ENCODE results near the gene UBR7.
"Not testable (repeated sequence)": the region's sequence is repeated elsewhere in the genome, so short reads cannot be mapped to it uniquely, and the experiment has no call there.

UBR7 gene

DNA sequence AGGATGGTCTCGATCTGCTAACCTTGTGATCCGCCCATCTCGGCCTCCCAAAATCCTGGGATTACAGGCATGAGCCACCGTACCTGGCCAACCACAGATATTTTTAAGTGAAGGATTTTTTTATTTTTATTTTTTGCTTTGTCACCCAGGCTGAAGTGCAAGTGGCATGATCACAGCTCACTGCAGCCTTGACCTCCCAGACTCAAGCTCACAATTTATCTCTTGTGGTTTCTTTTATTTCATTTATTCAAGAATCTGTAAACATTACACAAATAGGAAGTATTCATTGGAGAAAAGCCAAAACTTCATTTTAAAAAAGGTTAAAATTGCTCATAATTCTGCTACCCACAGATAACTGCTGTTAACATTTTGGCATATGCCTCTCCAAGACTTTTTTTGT is 35.7 kb upstream of the UBR7 start:
- in situ Hi-C loops (cut with MboI; ENCODE audit: low sequenced_read_pairs, unreplicated experiment) = no loop called here
- no peak for DNase-seq (ENCODE audit: low spot score)
- TF ChIP-seq, protein P1, sequence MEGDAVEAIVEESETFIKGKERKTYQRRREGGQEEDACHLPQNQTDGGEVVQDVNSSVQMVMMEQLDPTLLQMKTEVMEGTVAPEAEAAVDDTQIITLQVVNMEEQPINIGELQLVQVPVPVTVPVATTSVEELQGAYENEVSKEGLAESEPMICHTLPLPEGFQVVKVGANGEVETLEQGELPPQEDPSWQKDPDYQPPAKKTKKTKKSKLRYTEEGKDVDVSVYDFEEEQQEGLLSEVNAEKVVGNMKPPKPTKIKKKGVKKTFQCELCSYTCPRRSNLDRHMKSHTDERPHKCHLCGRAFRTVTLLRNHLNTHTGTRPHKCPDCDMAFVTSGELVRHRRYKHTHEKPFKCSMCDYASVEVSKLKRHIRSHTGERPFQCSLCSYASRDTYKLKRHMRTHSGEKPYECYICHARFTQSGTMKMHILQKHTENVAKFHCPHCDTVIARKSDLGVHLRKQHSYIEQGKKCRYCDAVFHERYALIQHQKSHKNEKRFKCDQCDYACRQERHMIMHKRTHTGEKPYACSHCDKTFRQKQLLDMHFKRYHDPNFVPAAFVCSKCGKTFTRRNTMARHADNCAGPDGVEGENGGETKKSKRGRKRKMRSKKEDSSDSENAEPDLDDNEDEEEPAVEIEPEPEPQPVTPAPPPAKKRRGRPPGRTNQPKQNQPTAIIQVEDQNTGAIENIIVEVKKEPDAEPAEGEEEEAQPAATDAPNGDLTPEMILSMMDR (IDR thresholded peaks at IDR 0.05; ENCODE audit: borderline replicate concordance, control extremely low read depth, extremely low read depth, insufficient read depth, missing control alignments) = no peak

DNA sequence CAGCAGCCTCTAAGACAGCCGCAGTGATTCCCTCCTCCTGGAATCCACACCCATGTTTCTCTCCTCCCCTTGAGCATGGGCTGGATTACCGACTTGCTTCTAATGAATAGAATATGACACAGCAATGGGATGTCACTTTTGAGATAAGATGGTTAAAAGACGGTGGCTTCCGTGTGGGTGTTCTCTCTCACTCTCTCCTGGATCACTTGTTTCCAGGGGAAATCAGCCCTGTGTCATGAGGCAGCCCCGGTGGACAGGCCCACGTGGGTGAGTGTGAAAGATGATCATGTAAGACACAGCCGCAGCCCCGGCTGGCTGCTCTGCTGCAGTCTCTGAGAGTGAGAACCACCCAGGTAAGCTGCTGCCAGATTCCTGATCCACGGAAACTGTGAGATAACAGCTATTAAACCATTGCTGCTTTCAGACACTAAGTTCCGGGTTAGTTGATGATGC is 33.1 kb upstream of the UBR7 start:
- in situ Hi-C loops (cut with MboI; ENCODE audit: low sequenced_read_pairs, unreplicated experiment) = no loop called here
- TF ChIP-seq, protein P1 (IDR thresholded peaks at IDR 0.05; ENCODE audit: borderline replicate concordance, control extremely low read depth, extremely low read depth, insufficient read depth, missing control alignments) = no peak
- no peak for DNase-seq (ENCODE audit: low spot score)

DNA sequence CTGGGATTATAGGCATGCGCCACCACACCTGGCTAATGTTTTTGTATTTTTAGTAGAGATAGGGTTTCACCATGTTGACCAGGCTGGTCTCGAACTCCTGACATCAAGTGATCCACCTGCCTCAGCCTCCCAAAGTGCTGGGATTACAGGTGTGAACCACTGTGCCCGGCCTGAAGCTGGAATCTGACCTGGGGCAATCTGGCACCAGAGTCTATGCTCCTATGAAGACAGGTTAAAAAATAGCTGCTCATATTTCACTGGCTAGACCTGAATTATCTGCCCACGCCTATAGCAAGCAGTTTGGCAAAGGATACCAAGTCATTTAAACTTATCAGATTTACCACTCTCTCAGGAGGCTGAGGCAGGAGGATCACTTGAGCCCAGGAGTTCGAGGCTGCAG is 32.3 kb upstream of the UBR7 start:
- in situ Hi-C loops (cut with MboI; ENCODE audit: low sequenced_read_pairs, unreplicated experiment) = not testable (repeated sequence)

DNA sequence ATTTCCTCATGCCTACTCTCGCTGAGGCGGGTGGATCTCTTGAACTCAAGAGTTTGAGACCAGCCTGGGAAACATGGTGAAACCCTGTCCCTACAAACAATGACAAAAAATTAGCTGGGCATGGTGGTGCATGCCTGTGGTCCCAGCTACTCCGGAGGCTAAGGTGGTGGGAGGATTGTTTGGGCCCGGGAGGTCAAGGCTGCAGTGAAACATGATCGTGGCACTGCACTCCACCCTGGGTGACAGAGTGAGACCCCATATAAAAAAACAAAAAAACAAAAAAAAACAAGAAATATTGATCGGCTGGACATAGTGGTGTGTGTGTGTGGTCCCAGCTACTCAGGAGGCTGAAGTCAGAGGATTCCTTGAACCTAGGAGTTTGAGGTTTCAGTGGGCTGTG is 31.6 kb upstream of the UBR7 start:
- TF ChIP-seq, protein P1 (IDR thresholded peaks at IDR 0.05; ENCODE audit: borderline replicate concordance, control extremely low read depth, extremely low read depth, insufficient read depth, missing control alignments) = no peak
- no peak for DNase-seq (ENCODE audit: low spot score)
- in situ Hi-C loops (cut with MboI; ENCODE audit: low sequenced_read_pairs, unreplicated experiment) = no loop called here

More for the DNA sequence above, 32.3 kb upstream of the UBR7 start:
- DNase-seq (ENCODE audit: low spot score) = not testable (repeated sequence)

DNA sequence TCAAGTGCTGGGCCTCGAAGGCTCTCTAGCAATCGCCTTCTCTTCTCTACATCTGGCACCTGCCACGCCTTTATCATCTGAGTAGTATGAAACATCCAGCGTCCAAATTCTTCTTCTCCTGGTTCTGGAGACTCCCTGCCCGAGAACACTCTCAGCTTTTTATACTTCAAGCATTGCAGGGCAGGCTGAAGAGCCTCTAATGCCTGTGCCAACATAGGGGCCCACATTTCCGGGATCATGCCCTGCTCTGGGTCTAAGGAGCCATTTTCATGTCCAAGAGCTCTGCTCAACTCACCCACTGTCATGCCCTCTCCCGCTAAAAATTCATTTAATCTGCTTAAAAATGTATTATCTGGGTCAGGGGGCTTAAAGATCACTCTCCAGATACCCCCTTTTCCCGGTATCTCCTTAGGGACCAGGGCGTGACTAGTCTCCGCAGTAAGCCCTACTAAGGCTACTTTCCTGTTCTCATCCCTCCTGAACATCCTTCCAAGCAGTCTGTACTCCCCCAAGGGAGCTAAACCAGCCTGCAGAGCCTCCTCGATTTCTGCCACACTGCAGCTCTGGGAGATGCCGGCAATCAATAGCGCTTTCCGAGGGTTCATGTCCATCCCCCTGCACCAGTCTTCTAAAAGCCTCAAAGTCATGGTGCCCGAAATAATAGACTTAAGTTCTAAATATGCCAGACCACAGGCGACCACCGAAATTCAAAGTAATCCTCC is 23.3 kb upstream of the UBR7 start:
- in situ Hi-C loops (cut with MboI; ENCODE audit: low sequenced_read_pairs, unreplicated experiment) = no loop called here
- DNase-seq (ENCODE audit: low spot score) = no peak
- TF ChIP-seq, protein P1 (IDR thresholded peaks at IDR 0.05; ENCODE audit: borderline replicate concordance, control extremely low read depth, extremely low read depth, insufficient read depth, missing control alignments) = no peak

DNA sequence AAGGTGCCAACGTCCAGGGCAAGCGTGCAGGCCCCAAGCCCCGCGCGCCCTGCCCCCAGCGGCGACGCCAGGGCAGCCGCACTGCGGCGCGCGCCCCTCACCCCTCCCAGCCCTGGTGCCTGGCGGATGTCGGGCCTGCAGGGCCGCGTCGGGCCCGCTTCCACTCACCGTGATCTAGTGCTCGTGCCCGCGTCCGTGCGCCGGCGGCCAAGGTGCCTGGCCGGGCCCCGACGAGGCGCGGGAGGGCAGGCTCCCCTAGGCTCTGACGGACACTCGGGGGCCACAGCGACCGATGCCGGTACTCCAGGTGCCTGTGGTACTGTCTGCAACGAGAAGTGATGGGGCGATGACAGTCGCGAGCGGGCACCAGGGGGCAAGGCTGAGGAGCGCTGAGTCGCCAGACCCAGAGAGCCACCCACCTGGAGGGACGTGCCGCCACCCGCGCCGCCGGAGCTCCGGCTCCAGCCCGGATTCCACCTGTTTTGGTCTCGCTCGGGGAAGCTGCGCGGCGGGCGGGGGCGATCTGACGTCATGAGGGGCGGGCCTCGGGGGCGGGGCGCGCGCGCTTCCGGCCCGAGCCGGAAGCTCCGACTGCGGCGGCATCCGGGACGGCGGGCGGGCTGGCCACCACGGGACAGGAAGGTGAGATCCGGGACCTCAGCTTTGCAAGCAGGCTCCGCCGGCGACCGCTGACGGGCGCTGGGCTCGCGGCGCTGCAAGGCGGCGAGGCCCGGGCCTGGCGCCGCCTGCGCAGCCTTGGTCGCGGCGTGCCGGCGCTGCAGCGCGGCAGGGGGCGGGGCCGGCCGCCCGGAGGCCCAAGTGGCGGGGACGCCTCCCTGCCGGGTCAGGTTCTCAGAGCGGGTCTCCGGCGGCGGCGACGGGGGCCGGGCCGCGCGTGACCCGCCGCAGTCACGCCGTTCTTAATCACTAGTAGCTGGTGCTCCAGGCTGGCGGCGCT is 22.4 kb upstream of the UBR7 start, which contains the start of the genes LYSET and MOAP1:
TSS of gene LYSET (plus strand) at position 927 of the 958 bp plus-strand sequence. CDS start 89 bp downstream, outside the sequence.
TSS of gene MOAP1 (minus strand) at position 507 of the 958 bp plus-strand sequence. CDS start 655 bp downstream, outside the sequence.
- TF ChIP-seq, protein P1 (IDR thresholded peaks at IDR 0.05; ENCODE audit: borderline replicate concordance, control extremely low read depth, extremely low read depth, insufficient read depth, missing control alignments) = no peak
- in situ Hi-C loops (cut with MboI; ENCODE audit: low sequenced_read_pairs, unreplicated experiment) = no loop called here

More for the DNA sequence above, 22.4 kb upstream of the UBR7 start, which contains the start of the genes LYSET and MOAP1:
- DNase-seq (ENCODE audit: low spot score) = peak; percentile 95

Measured in GM13976 (cell line).